Urinary bladder (tissue), 4 donors: ENCODE data around the gene TMEM89. TPM values are rescaled to one million over a fixed set of nuclear protein-coding genes. Genes with fewer than 3 reads are reported as not detected.

ENCODE experiments used
- DNase-seq: peaks from one replicate; pipeline ENCODE4 v3.0.0-alpha.2; 2015; ENCODE audit errors: extremely low spot score
- H3K27ac ChIP-seq: one replicate; pipeline ENCODE4 v1.5.1; 2013; ENCODE audit warnings: low read depth, mild to moderate bottlenecking, moderate library complexity
- H3K36me3 ChIP-seq: one replicate; pipeline ENCODE4 v1.6.1; 2013; ENCODE audit warnings: mild to moderate bottlenecking, moderate library complexity; ENCODE audit not compliant: insufficient read depth
- H3K4me1 ChIP-seq: one replicate; pipeline ENCODE4 v1.6.1; 2013; ENCODE audit warnings: mild to moderate bottlenecking, moderate library complexity; ENCODE audit not compliant: insufficient read depth
- H3K4me3 ChIP-seq: one replicate; pipeline ENCODE4 v1.5.1; 2013; ENCODE audit warnings: low read depth, low read length
- WGBS: extraction: QIAGEN DNeasy Blood & Tissue Kit; methylation state at CpG from one replicate; pipeline ENCODE4 v1.1.7; 2013; 5-methylcytosine and 5-hydroxymethylcytosine counted together
- polyA plus RNA-seq: library from polyadenylated mRNA; stranded (reverse); fragments of 200-250 nt; gene quantifications from one replicate; pipeline ENCODE4 v1.2.3, GENCODE V29; 2013
- total RNA-seq: library from RNA; depleted of rRNA; stranded (reverse); fragments of >200 nt; gene quantifications from one replicate; pipeline ENCODE4 v1.2.3, GENCODE V29; 2014
- donor health status: healthy with polysubstance abuse.
- donor health status: healthy.

TMEM89 gene
- total RNA-seq (not detected), polyA plus RNA-seq (not detected)

- Histone ChIP-seq H3K27ac (no peak within 1 kb of the TSS), H3K4me1 (no peaks in the 10 kb centered on the region), H3K36me3 (no peaks in the 10 kb centered on the region), H3K4me3 (no peak within 1 kb of the TSS)
- WGBS, result 92% methylated on average over 19 of the region's 19 CpGs
- no peak for DNase-seq
These were observed at the start of gene TMEM89 for GRCh38 chr3:48621461-48621869. Gene TMEM89, minus strand, starts transcription at chr3:48621769. Its CDS starts 13 bp downstream, at chr3:48621756.

- H3K4me1 ChIP-seq, result peaks cover 5% of the 10 kb centered on the region
- no peak for DNase-seq
- 81% methylated on average over 4 of the region's 4 CpGs for WGBS
- no peak overlapping the region for H3K27ac ChIP-seq
- H3K4me3 ChIP-seq, result no peak overlapping the region
- H3K36me3 ChIP-seq, result no peaks in the 10 kb centered on the region
These were observed 43.4 kb upstream of the TMEM89 start for GRCh38 chr3:48664929-48665328.

GRCh38 chr3:48664313-48664644 is 42.7 kb upstream of the TMEM89 start:
- no peak overlapping the region for H3K27ac ChIP-seq
- 55% methylated on average over 11 of the region's 11 CpGs for WGBS
- H3K4me3 ChIP-seq, result no peak overlapping the region

GRCh38 chr3:48663489-48664312 is 42.1 kb upstream of the TMEM89 start:
- Histone ChIP-seq H3K4me1 (peaks cover 5% of the 10 kb centered on the region), H3K4me3 (peak overlapping the region; percentile 30), H3K27ac (no peak overlapping the region), H3K36me3 (no peaks in the 10 kb centered on the region)
- DNase-seq, result peak; percentile 90
- WGBS, result under 1% methylated on average over 66 of the region's 66 CpGs

More at GRCh38 chr3:48664313-48664644, 42.7 kb upstream of the TMEM89 start:
- peaks cover 5% of the 10 kb centered on the region for H3K4me1 ChIP-seq
- DNase-seq, result no peak
- H3K36me3 ChIP-seq, result no peaks in the 10 kb centered on the region

- Histone ChIP-seq H3K27ac (no peak within 1 kb of the TSS), H3K4me1 (peaks cover 5% of the 10 kb centered on the region), H3K36me3 (no peaks in the 10 kb centered on the region), H3K4me3 (peak within 1 kb of the TSS; percentile 30)
- WGBS, result under 1% methylated on average over 52 of the region's 52 CpGs
- no peak for DNase-seq
These were observed 41.4 kb upstream of the TMEM89 start, which contains the start of gene CELSR3 for GRCh38 chr3:48662753-48663488. Gene CELSR3, minus strand, starts transcription at chr3:48662886. Its CDS starts 252 bp downstream, at chr3:48662634.

- WGBS, result 2% methylated on average over 46 of the region's 46 CpGs
- H3K4me3 ChIP-seq, result no peak overlapping the region
- DNase-seq, result no peak
- peaks cover 5% of the 10 kb centered on the region for H3K4me1 ChIP-seq
- H3K36me3 ChIP-seq, result no peaks in the 10 kb centered on the region
- H3K27ac ChIP-seq, result no peak overlapping the region
These were observed 40.7 kb upstream of the TMEM89 start for GRCh38 chr3:48662145-48662752.

GRCh38 chr3:48661501-48662144 is 40.1 kb upstream of the TMEM89 start:
- H3K4me3 ChIP-seq, result no peak overlapping the region
- 2% methylated on average over 67 of the region's 67 CpGs for WGBS

GRCh38 chr3:48660800-48661400 is 39.3 kb upstream of the TMEM89 start:
- no peak overlapping the region for H3K4me3 ChIP-seq
- H3K36me3 ChIP-seq, result no peaks in the 10 kb centered on the region
- peaks cover 5% of the 10 kb centered on the region for H3K4me1 ChIP-seq
- 58% methylated on average over 61 of the region's 61 CpGs for WGBS
- DNase-seq, result no peak
- H3K27ac ChIP-seq, result no peak overlapping the region

More at GRCh38 chr3:48661501-48662144, 40.1 kb upstream of the TMEM89 start:
- no peak for DNase-seq
- no peak overlapping the region for H3K27ac ChIP-seq
- H3K36me3 ChIP-seq, result no peaks in the 10 kb centered on the region
- H3K4me1 ChIP-seq, result peaks cover 5% of the 10 kb centered on the region

- WGBS, result 55% methylated on average over 45 of the region's 45 CpGs
- Histone ChIP-seq H3K4me1 (peaks cover 4% of the 10 kb centered on the region), H3K4me3 (peak overlapping the region; percentile 52), H3K27ac (no peak overlapping the region), H3K36me3 (no peaks in the 10 kb centered on the region)
- DNase-seq, result no peak
These were observed 35.3 kb upstream of the TMEM89 start for GRCh38 chr3:48656841-48657281.

- DNase-seq, result no peak
- Histone ChIP-seq H3K36me3 (no peaks in the 10 kb centered on the region), H3K4me1 (peaks cover under 1% of the 10 kb centered on the region), H3K27ac (no peak overlapping the region), H3K4me3 (peak overlapping the region; percentile 52)
- 2% methylated on average over 94 of the region's 94 CpGs for WGBS
These were observed 34.7 kb upstream of the TMEM89 start for GRCh38 chr3:48656061-48656840.

GRCh38 chr3:48655606-48656005 is 34.0 kb upstream of the TMEM89 start:
- no peak for DNase-seq
- no peak overlapping the region for H3K27ac ChIP-seq

GRCh38 chr3:48655063-48655462 is 33.5 kb upstream of the TMEM89 start:
- H3K4me1 ChIP-seq, result no peaks in the 10 kb centered on the region
- WGBS, result 92% methylated on average over 12 of the region's 12 CpGs
- no peak for DNase-seq
- no peaks in the 10 kb centered on the region for H3K36me3 ChIP-seq
- no peak overlapping the region for H3K27ac ChIP-seq
- no peak overlapping the region for H3K4me3 ChIP-seq

More at GRCh38 chr3:48655606-48656005, 34.0 kb upstream of the TMEM89 start:
- H3K4me1 ChIP-seq, result no peaks in the 10 kb centered on the region
- H3K4me3 ChIP-seq, result peak overlapping the region; percentile 52
- no peaks in the 10 kb centered on the region for H3K36me3 ChIP-seq
- WGBS, result 13% methylated on average over 30 of the region's 30 CpGs
